ENCODE results near the gene KCNJ10.

KCNJ10 gene

DNA sequence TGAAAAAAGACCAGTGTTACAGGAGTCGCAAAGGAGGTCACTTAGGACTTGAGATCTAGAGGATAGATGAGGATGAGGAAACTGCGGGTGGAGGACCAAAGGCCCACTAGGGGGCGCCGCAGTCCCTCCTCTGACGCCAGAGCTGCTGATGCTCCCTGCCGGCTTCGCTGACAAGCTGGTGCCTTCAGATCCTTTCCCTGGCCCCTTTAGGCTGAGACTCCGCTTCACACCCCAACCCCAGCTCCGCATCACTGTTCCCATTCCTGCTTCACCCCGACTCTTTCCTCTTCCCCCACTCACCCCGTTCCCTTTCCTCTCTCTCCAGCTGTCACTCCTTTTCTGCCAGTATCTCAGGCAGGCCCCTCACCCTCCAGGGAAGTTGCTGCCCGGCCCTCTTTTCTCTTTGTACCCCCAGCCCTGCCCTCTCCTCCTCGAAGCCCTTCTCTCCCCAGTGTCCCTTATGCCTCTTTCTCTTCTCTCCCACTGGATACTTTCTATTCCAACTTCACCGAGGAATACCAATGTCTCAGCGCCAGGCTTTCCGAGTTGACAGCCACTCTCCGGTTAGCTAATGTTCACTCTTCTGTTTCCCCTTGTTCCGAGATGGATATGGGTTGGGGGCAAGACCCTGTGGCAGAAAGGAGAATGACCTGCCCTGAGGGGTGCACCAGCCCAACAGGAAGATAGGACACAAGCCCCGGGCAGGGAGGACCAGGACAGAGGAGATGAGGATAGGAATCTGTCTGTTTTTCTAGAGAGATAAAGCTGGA is 15.9 kb upstream of the KCNJ10 start:
- Histone ChIP-seq H4K20me1 (ENCODE audit: control insufficient read depth, insufficient read depth, low read depth, low read length) (no peaks in the 10 kb centered on the region), H3F3A (ENCODE audit: control insufficient read depth, insufficient read depth) (0 out of 2 replicates have a peak, but pooled peaks cover 2% of the 10 kb centered on the region), H3K9me3 (ENCODE audit: control insufficient read depth, insufficient read depth, low read length) (no peaks in the 10 kb centered on the region), H3K36me3 (ENCODE audit: control insufficient read depth, low read length) (peaks cover 2% of the 10 kb centered on the region; the same call in 1 of the 2 replicates), H3K4me3 (ENCODE audit: low read length) (no peak overlapping the region), H3K79me2 (ENCODE audit: control insufficient read depth, low read length) (no peaks in the 10 kb centered on the region), H3K4me2 (ENCODE audit: low read length) (no peak overlapping the region), H3K27ac (ENCODE audit: low read depth, low read length) (no peak overlapping the region), H3K9me2 (replicated peaks; ENCODE audit: control insufficient read depth, low read length) (no peaks in the 10 kb centered on the region), H3K4me1 (ENCODE audit: control insufficient read depth, low read length) (no peaks in the 10 kb centered on the region), H3K27me3 (ENCODE audit: control insufficient read depth, low read length) (peaks cover 2% of the 10 kb centered on the region)
- TF ChIP-seq CTCF (IDR thresholded peaks at IDR 0.05; ENCODE audit: low read depth, low read length, poor library complexity, severe bottlenecking) (peak; percentile 79), EZH2phosphoT487 (IDR thresholded peaks at IDR 0.05; ENCODE audit: borderline replicate concordance, low read length) (no peak)

- Histone ChIP-seq H4K20me1 (ENCODE audit: control insufficient read depth, insufficient read depth, low read depth, low read length) (no peaks in the 10 kb centered on the region), H3K79me2 (ENCODE audit: control insufficient read depth, low read length) (no peaks in the 10 kb centered on the region), H3K9me3 (ENCODE audit: control insufficient read depth, insufficient read depth, low read length) (no peaks in the 10 kb centered on the region), H3K27ac (ENCODE audit: low read depth, low read length) (no peak overlapping the region), H3K4me1 (ENCODE audit: control insufficient read depth, low read length) (no peaks in the 10 kb centered on the region), H3K36me3 (ENCODE audit: control insufficient read depth, low read length) (peaks cover 2% of the 10 kb centered on the region; the same call in 1 of the 2 replicates), H3K9me2 (replicated peaks; ENCODE audit: control insufficient read depth, low read length) (no peaks in the 10 kb centered on the region), H3K27me3 (ENCODE audit: control insufficient read depth, low read length) (peaks cover 12% of the 10 kb centered on the region), H3K4me3 (ENCODE audit: low read length) (no peak overlapping the region), H3F3A (ENCODE audit: control insufficient read depth, insufficient read depth) (0 out of 2 replicates have a peak, but pooled peaks cover 8% of the 10 kb centered on the region), H3K4me2 (ENCODE audit: low read length) (no peak overlapping the region)
- TF ChIP-seq EZH2phosphoT487 (IDR thresholded peaks at IDR 0.05; ENCODE audit: borderline replicate concordance, low read length): no peak
- no peak for TF ChIP-seq CTCF (IDR thresholded peaks at IDR 0.05; ENCODE audit: low read depth, low read length, poor library complexity, severe bottlenecking)
Observed at GRCh38 chr1:160084771-160085321, 14.9 kb upstream of the KCNJ10 start.

- Histone ChIP-seq H3K4me3 (ENCODE audit: low read length) (no peak overlapping the region), H3K36me3 (ENCODE audit: control insufficient read depth, low read length) (peaks cover 2% of the 10 kb centered on the region; the same call in 1 of the 2 replicates), H3K27ac (ENCODE audit: low read depth, low read length) (no peak overlapping the region), H3K9me2 (replicated peaks; ENCODE audit: control insufficient read depth, low read length) (no peaks in the 10 kb centered on the region), H3K4me2 (ENCODE audit: low read length) (no peak overlapping the region), H3K27me3 (ENCODE audit: control insufficient read depth, low read length) (peaks cover 18% of the 10 kb centered on the region), H3K9me3 (ENCODE audit: control insufficient read depth, insufficient read depth, low read length) (no peaks in the 10 kb centered on the region), H3K79me2 (ENCODE audit: control insufficient read depth, low read length) (no peaks in the 10 kb centered on the region), H4K20me1 (ENCODE audit: control insufficient read depth, insufficient read depth, low read depth, low read length) (no peaks in the 10 kb centered on the region), H3K4me1 (ENCODE audit: control insufficient read depth, low read length) (no peaks in the 10 kb centered on the region), H3F3A (ENCODE audit: control insufficient read depth, insufficient read depth) (0 out of 2 replicates have a peak, but pooled peaks cover 8% of the 10 kb centered on the region)
- no peak for TF ChIP-seq EZH2phosphoT487 (IDR thresholded peaks at IDR 0.05; ENCODE audit: borderline replicate concordance, low read length)
- peak; percentile 68 for TF ChIP-seq CTCF (IDR thresholded peaks at IDR 0.05; ENCODE audit: low read depth, low read length, poor library complexity, severe bottlenecking)
Observed at GRCh38 chr1:160083968-160084770, 14.2 kb upstream of the KCNJ10 start.
